ENCODE results near the gene SIK2.

GRCh38 chr11:111591187-111591960, 10.9 kb upstream of the SIK2 start:
- no peak for TF ChIP-seq NFIC (IDR thresholded peaks at IDR 0.05)
- no peak for TF ChIP-seq ZBTB7A (IDR thresholded peaks at IDR 0.05; ENCODE audit: low read depth)
- TF ChIP-seq EP300 (IDR thresholded peaks at IDR 0.05; ENCODE audit: borderline replicate concordance) = no peak
- no peak for TF ChIP-seq MAX (IDR thresholded peaks at IDR 0.05)
- TF ChIP-seq REST (IDR thresholded peaks at IDR 0.05; ENCODE audit: low read depth) = no peak
- no peak for TF ChIP-seq EGR1 (IDR thresholded peaks at IDR 0.05)
- TF ChIP-seq YY1 (IDR thresholded peaks at IDR 0.05; ENCODE audit: low read depth) = no peak
- TF ChIP-seq CEBPB (IDR thresholded peaks at IDR 0.05) = no peak
- no peak for TF ChIP-seq TAF1 (IDR thresholded peaks at IDR 0.05; ENCODE audit: low read depth)
- no peak for TF ChIP-seq FOXM1 (IDR thresholded peaks at IDR 0.05; ENCODE audit: borderline replicate concordance, low read depth)
- no peak for TF ChIP-seq TCF12 (IDR thresholded peaks at IDR 0.05; ENCODE audit: low read depth)
- TF ChIP-seq CREB1 (IDR thresholded peaks at IDR 0.05; ENCODE audit: low read depth) = no peak
- TF ChIP-seq RAD21 (IDR thresholded peaks at IDR 0.05; ENCODE audit: low read depth) = no peak

Measured in Ishikawa (cell line).